SIG-M5 (cell line): ENCODE results near the gene PKN2.
"Not testable (repeated sequence)": the region's sequence is repeated elsewhere in the genome, so short reads cannot be mapped to it uniquely, and the experiment has no call there.

Experiments
- DNase-seq: peaks from one replicate; lab custom pipeline; 2025; lab: John Stamatoyannopoulos, UW

PKN2 gene

GRCh38 chr1:88680471-88680870, 3.6 kb upstream of the PKN2 start:
- DNase-seq: no peak

- DNase-seq: no peak
Observed at GRCh38 chr1:88680911-88681622, 3.0 kb upstream of the PKN2 start.

GRCh38 chr1:88684482-88685258, 597 bp downstream of the PKN2 start:
- peak; percentile 24 for DNase-seq

GRCh38 chr1:88685259-88685620, 1.2 kb downstream of the PKN2 start:
- no peak for DNase-seq

- DNase-seq: no peak
Observed at GRCh38 chr1:88691540-88691939, 7.5 kb downstream of the PKN2 start.

- DNase-seq: no peak
Observed at GRCh38 chr1:88695781-88696180, 11.7 kb downstream of the PKN2 start.

GRCh38 chr1:88697503-88697902, 13.4 kb downstream of the PKN2 start:
- no peak for DNase-seq

GRCh38 chr1:88698140-88698539, 14.1 kb downstream of the PKN2 start:
- no peak for DNase-seq

GRCh38 chr1:88698764-88699163, 14.7 kb downstream of the PKN2 start:
- no peak for DNase-seq

GRCh38 chr1:88700425-88701013, 16.4 kb downstream of the PKN2 start:
- DNase-seq: no peak

- peak; percentile 78 for DNase-seq
Observed at GRCh38 chr1:88701275-88701674, 17.2 kb downstream of the PKN2 start.

GRCh38 chr1:88701793-88702192, 17.7 kb downstream of the PKN2 start:
- DNase-seq: not testable (repeated sequence)

- DNase-seq: no peak
Observed at GRCh38 chr1:88708011-88708410, 23.9 kb downstream of the PKN2 start.

GRCh38 chr1:88712907-88713306, 28.8 kb downstream of the PKN2 start:
- not testable (repeated sequence) for DNase-seq

- not testable (repeated sequence) for DNase-seq
Observed at GRCh38 chr1:88716571-88716970, 32.5 kb downstream of the PKN2 start.

GRCh38 chr1:88722492-88722891, 38.4 kb downstream of the PKN2 start:
- no peak for DNase-seq

GRCh38 chr1:88726697-88727096, 42.6 kb downstream of the PKN2 start:
- peak; percentile 54 for DNase-seq

- DNase-seq: no peak
Observed at GRCh38 chr1:88727205-88727604, 43.1 kb downstream of the PKN2 start.

- no peak for DNase-seq
Observed at GRCh38 chr1:88729297-88729696, 45.2 kb downstream of the PKN2 start.

GRCh38 chr1:88730132-88730675, 46.1 kb downstream of the PKN2 start:
- DNase-seq: no peak

- no peak for DNase-seq
Observed at GRCh38 chr1:88730995-88731394, 46.9 kb downstream of the PKN2 start.

- DNase-seq: no peak
Observed at GRCh38 chr1:88731475-88732269, 47.6 kb downstream of the PKN2 start.
